Hippocampal formation (tissue), 2 donors: ENCODE measurements around the gene CRY1.
"Not testable (repeated sequence)": the region's sequence is repeated elsewhere in the genome, so short reads cannot be mapped to it uniquely, and the experiment has no call there.

ENCODE experiments used
- DNase-seq, 2 donors: peaks; one replicate each; lab custom pipeline; 2025; lab: John Stamatoyannopoulos, UW

Gene CRY1

DNA sequence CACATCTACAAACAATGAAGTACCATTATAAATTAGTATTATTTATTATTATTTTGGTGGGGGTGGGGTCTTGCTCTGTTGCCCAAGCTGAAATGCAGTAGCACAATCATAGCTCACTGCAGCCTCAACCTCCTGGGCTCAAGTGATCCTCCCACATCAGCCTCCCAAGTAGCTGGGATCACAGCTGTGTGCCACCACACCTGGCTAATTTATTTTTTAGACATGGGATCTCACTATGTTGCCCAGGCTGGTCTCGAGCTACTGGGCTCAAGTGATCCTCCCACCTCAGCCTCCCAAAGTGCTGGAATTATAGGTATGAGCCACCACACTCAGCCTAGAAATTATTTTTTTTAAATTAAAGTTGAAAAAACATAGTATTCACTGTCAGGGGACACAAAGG, 15.0 kb upstream of the CRY1 start:
- not testable (repeated sequence) for DNase-seq

DNA sequence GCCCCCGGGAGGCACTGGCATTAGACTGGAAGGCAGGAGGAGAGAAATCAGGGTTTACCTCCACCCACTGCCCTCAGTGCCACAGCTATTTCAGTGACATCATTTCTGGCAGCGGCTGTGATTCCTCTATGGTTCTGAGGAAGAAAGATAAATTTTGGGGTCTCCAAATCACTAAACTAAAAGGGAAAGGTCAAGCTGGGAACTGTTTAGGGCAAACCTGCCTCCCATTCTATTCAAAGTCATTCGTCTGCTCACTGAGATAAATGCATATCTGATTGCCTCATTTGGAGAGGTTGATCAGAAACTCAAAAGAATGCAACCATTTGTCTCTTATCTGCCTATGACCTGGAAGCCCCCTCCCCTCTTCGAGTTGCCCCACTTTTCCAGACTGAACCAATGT, 14.0 kb upstream of the CRY1 start:
- no peak for DNase-seq

DNA sequence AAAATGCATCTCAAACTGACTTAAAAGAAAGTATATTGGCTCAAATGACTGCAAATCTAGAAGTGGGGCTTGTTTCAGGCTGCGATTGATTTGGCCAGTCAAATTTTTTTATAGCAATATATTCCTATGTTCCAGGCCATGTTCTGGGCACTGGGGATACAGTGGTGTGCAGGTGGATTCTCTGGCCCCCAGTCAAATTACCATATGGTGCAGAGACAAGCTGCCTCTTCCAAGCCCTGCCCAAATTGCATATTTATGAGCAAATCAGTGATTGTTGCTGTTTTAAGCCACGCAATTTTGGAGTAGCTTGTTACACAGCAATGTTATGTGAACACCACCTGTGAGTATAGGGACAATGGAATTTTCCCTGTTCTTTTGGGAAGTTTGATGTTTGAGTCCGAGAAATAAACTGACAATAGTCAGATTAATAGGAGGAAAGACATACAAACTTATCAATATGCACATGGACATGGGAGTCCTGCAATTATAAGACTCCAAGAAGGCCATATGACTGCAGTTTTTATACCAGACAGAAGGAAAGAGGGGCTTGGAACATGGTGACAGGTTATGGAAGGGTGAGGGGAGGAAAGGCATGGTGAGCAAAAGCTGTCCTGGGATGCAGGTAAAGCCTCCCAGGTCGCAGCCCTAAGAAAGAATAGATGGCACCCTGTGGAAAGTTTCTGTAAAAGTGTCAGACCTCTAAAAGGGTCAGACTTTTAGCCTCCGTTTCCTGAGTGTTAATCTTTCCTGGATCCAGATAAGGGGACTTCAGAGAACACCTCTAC, 13.1 kb upstream of the CRY1 start:
- DNase-seq = no peak

DNA sequence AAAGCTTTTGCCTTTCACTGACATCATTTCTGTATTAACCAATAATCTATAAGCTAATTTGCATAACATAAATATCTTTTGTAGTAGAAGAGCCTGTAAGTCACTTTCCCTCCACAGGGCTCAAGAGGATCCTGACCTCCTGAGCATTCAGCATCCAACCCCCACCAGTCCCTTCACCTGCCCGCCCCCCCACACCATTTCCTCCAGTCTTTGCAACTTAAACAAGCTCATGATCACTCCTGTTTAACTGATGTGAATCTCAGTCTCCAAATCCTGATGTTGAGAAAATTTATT, 12.0 kb upstream of the CRY1 start:
- no peak for DNase-seq

- DNase-seq = no peak
Observed at GRCh38 chr12:107103516-107103915, 10.2 kb upstream of the CRY1 start.

GRCh38 chr12:107103097-107103496, 9.7 kb upstream of the CRY1 start:
- no peak for DNase-seq

GRCh38 chr12:107102294-107102693, 8.9 kb upstream of the CRY1 start:
- DNase-seq = no peak

- no peak for DNase-seq
Observed at GRCh38 chr12:107101651-107102050, 8.3 kb upstream of the CRY1 start.

GRCh38 chr12:107099917-107100316, 6.6 kb upstream of the CRY1 start:
- DNase-seq = no peak

DNA sequence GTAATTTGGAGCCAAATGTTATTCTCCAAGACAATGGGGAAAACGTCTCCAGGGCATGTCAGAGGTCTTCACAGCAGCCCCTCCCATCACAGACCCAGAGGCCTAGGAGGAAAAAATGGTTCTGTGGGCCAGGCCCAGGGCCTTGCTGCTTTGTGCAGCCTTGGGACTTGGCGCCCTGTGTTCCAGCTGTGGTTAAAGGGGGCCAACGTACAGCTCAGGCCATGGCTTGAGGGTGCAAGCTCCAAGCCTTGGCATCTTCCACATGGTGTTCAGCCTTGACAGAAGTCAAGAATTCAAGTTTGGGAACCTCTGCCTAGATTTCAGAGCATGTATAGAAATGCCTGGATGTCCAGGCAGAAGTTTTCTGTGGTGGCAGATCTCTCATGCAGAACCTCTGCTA, 3.2 kb upstream of the CRY1 start:
- no peak for DNase-seq

GRCh38 chr12:107094183-107094448, 767 bp upstream of the CRY1 start:
- no peak for DNase-seq

DNA sequence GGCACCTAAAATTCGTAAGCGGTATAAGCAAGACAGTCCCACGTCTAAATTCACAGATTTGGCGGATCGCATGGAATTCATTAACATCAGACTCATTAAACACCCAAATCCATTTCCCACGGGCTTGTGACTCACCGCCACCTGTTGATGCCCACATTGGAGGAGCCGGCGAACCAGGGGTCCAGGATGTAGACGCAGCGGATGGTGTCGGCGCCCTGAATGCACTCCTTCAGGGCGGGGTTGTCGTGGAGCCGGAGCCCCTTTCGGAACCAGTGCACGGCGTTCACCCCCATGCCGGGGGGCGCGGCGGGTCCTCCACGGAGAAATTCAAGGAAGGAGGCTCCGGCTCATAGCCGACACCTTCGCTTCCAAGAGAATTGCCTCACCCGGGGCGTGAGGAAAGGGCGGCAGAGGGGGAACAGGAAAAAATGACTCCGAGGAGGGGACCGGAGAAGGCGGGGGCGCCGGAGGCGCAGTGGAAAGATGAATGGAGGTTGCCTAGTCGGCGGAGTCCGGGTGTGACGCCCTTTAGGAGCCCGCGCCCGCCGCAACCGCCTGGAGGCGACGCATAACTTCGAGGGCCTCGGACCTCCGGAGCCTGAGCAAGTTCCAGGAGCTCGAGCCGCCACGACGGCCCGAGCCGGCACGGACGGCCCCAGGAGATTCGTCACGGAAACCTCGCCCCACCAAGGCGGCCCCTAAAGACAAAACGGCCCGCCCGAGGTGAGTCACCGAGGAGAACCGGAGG, 506 bp downstream of the CRY1 start:
- peak; percentile 24 to 33 for DNase-seq

DNA sequence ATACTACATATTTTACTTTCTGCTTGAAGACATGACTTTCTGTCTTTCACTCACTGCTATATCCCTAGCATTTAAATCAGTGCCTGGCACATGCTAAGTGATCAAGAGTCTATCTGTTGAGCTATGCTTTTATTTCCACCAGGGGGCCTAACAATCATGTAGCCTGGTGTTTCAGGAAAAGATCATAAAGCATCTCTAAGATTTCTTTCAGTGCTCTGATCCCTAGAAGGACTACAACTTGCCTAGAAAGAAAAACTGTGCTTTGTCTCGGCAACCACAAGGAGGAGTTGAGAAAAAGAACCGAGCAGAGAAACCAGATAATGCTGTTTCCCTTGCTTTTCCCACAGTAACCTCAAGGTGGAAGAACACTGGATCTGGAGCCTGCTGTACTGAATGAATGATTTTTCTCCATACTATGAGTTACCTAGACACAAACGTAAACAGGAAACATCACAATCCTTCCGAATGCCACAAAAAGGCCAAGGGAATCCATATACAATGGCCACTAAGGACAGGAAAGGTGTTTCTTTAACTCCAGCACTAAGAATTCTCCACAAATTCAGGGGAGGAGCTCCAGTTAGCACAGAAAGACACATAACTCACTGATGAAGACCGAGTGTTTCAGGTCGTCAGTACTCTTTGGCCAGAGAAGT, 1.2 kb downstream of the CRY1 start:
- peak in 1 of 2 donors; percentile 67 for DNase-seq

DNA sequence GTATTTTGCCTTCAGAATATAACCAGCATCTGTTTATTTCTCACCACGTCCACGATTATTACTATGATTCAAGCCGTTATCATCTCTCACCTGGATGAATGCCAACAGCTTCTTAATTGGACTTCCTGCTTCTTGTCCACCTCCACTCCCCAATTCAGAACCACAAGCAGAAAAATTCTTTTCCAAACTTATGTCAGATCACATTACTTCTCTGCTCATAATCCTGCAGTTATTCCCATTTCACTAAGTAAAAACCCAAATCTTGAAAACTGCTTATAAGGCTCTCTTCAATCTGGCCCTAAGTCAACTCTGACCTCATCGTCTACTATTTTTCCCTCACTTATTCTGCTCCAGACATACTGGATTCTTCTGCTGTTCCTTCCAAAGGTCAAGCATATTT, 2.0 kb downstream of the CRY1 start:
- peak in 1 of 2 donors; percentile 0 for DNase-seq

GRCh38 chr12:107090711-107091110, 2.6 kb downstream of the CRY1 start:
- DNase-seq = no peak

DNA sequence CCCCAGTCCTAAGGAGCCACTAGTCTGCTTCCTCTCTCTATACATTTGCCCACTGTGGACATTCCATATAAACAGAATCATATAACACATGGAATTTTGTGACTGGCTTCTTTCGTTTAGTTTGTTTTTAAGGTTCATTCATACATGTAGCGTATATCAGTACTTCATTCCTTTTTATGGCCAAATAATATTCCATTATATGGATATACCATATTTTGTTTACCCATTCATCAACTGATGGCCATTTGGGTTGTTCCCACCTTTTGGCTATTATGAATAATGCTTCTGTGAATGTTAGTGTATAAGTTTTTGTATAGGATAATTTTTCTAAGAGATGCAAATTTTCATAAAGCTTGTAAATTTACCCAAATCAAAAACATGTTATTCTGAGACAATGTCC, 4.4 kb downstream of the CRY1 start:
- no peak for DNase-seq

DNA sequence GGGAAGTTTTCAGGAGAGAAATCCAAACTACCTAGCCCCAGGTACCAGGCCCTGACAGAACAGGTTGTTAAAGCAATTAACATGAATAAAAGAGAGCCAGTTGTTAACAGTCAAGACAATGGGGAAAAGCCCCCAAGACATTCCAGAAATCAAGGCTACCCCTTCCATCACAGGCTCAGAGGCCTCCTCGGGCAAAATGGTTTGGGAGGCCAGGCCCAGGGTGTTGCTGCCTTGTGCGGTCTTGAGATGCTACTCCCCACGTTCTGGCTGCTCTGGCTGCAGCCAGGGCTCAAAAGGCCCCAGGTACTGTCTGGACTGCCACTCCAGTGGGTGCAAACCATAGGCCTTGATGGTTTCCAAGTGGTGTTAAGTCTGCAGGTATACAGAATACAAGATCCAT, 7.0 kb downstream of the CRY1 start:
- no peak for DNase-seq

GRCh38 chr12:107081778-107082177, 11.6 kb downstream of the CRY1 start:
- DNase-seq = no peak

DNA sequence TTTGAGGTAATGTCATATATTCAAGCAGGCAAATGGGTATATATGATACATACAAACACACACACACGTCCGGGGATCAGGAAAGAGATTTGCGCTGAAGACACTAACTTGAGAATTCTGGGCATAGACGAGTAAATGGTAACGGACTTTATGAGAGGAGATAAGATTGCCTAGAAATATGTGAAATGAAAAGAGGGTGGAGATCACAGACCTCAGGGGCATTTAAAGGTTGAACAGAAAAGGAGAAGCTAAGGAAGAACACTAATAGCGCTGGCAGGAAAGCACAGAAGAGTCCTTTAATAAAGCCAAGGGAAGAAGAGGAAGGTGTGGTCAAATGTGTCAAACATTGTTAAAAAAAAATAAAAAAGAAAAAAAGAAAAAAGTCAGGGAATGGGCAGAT, 13.1 kb downstream of the CRY1 start:
- no peak for DNase-seq

- DNase-seq = no peak
Observed at GRCh38 chr12:107079172-107080011, 14.0 kb downstream of the CRY1 start.

GRCh38 chr12:107073266-107073665, 20.1 kb downstream of the CRY1 start:
- DNase-seq = not testable (repeated sequence)

DNA sequence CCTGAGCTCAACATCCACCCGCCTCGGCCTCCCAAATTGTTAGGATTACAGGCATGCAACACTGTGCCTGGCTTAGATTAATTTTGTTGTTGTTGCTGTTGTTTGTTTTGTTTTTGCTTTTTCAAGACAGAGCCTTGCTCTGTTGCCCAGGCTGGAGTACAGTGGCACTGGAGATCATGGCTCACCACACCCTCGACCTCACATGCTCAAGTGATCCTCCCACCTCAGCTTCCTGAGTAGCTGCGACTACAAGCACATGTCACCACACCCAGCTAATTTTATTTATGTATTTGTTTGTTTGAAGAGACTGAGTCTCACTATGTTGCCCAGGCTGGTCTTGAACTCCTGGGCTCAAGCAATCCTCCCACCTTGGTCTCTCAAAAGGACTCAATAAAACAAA, 26.7 kb downstream of the CRY1 start:
- no peak for DNase-seq

DNA sequence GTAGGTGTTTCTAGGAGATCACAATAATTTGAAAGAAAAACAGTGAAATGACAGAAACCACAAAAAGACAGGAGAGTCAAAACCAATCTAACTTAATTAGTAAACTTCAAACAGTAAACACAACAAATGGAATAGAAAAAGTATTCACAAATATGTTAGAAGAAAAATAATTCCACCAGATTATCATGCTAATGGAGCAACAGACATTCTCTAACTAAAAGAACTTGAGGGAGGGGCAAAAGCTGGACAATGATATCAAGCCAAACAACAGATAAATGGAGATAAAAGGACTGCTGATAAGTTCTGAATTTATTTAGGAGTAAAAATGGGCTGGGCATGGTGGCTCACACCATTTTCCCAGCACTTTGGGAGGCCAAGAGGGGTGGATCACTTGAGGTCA, 28.7 kb downstream of the CRY1 start:
- DNase-seq = no peak
